Fibroblast of skin of right biceps (primary cell): Measurements from ENCODE around the gene B3GALT5.
"Not testable (repeated sequence)": the region's sequence is repeated elsewhere in the genome, so short reads cannot be mapped to it uniquely, and the experiment has no call there.

Experiments
- DNase-seq: peaks from one replicate; pipeline ENCODE4 v3.0.0-alpha.2; 2013

The B3GALT5 gene

GRCh38 chr21:39669485-39669884, 56.7 kb downstream of the B3GALT5 start:
- DNase-seq, result no peak

GRCh38 chr21:39669976-39670661, 57.4 kb downstream of the B3GALT5 start:
- no peak for DNase-seq

GRCh38 chr21:39670701-39671100, 58.0 kb downstream of the B3GALT5 start:
- DNase-seq, result no peak

- no peak for DNase-seq
These were observed 59.2 kb downstream of the B3GALT5 start for GRCh38 chr21:39671986-39672385.

- no peak for DNase-seq
These were observed 60.4 kb downstream of the B3GALT5 start for GRCh38 chr21:39673163-39673562.

GRCh38 chr21:39673736-39674135, 61.0 kb downstream of the B3GALT5 start:
- DNase-seq, result no peak

- no peak for DNase-seq
These were observed 62.1 kb downstream of the B3GALT5 start for GRCh38 chr21:39674801-39675200.

GRCh38 chr21:39675590-39675989, 62.9 kb downstream of the B3GALT5 start:
- no peak for DNase-seq

GRCh38 chr21:39675993-39676661, 63.4 kb downstream of the B3GALT5 start:
- DNase-seq, result peak; percentile 56

GRCh38 chr21:39680216-39680615, 67.5 kb downstream of the B3GALT5 start:
- no peak for DNase-seq

- DNase-seq, result peak; percentile 2
These were observed 68.5 kb downstream of the B3GALT5 start for GRCh38 chr21:39681257-39681656.

GRCh38 chr21:39681845-39682244, 69.1 kb downstream of the B3GALT5 start:
- peak; percentile 82 for DNase-seq

GRCh38 chr21:39685236-39685635, 72.5 kb downstream of the B3GALT5 start:
- DNase-seq, result no peak

GRCh38 chr21:39685991-39686390, 73.3 kb downstream of the B3GALT5 start:
- no peak for DNase-seq

- DNase-seq, result no peak
These were observed 74.1 kb downstream of the B3GALT5 start for GRCh38 chr21:39686646-39687468.

GRCh38 chr21:39688010-39688409, 75.3 kb downstream of the B3GALT5 start:
- no peak for DNase-seq

- DNase-seq, result not testable (repeated sequence)
These were observed 77.1 kb downstream of the B3GALT5 start for GRCh38 chr21:39689860-39690259.

GRCh38 chr21:39690454-39690853, 77.7 kb downstream of the B3GALT5 start:
- DNase-seq, result no peak

GRCh38 chr21:39694750-39695149, 82.0 kb downstream of the B3GALT5 start:
- DNase-seq, result no peak

- DNase-seq, result no peak
These were observed 83.5 kb downstream of the B3GALT5 start for GRCh38 chr21:39696196-39696595.

- no peak for DNase-seq
These were observed 83.9 kb downstream of the B3GALT5 start for GRCh38 chr21:39696618-39697017.

GRCh38 chr21:39700318-39700717, 87.6 kb downstream of the B3GALT5 start:
- DNase-seq, result no peak

GRCh38 chr21:39703578-39703977, 90.8 kb downstream of the B3GALT5 start:
- DNase-seq, result no peak

- peak; percentile 30 for DNase-seq
These were observed 93.1 kb downstream of the B3GALT5 start for GRCh38 chr21:39705849-39706248.
